Measurements from ENCODE around the gene PRDX5. TPM values are rescaled to one million over a fixed set of nuclear protein-coding genes. Genes with fewer than 3 reads are reported as not detected.

Gene PRDX5
- total and polyA plus RNA-seq, 9 of the 15 experiments (the other 6 are each of a cell fraction or from before 2014, with no cell fraction given) = 40.8 to 327 (median 204) TPM

DNA sequence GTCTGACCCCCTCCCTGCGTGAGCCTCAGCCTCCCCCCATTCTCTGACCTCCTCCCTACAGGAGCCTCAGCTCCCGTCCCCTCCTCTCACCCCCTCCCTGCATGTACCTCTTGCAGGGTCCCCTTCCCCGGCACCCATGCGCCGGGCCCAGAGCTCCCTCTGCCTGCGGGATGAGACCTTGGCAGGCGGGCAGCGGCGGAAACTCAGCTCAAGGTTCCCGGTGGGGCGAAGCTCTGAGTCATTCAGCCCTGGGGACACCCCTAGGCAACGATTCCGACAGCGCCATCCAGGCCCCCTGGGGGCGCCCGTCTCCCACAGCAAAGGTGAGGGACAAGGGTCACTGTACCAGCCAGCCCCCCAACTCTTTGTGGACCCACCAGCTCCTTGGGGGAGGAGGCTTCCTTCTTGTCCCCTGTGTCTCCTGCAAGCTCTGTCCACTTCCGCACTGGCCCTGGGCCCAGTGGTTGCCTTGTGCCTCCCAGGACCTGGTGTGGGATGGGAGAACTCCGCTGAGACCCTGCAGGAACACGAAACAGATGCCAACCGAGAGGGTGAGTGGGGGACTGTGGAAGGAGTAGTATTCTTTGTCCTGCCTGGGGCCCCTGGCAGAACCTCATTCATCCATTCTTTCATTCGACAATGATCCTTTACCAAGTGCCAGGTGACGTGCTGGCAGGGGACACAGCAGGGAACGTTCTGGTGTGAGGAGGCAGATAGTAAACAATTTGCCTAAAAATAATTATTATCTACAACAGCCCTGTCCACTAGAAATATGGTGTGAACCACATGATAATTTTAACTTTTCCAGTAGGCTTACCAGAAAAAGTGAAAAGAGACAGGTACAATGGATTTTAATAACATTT is 37.4 kb downstream of the PRDX5 start (continued):
- TF ChIP-seq, protein P1, sequence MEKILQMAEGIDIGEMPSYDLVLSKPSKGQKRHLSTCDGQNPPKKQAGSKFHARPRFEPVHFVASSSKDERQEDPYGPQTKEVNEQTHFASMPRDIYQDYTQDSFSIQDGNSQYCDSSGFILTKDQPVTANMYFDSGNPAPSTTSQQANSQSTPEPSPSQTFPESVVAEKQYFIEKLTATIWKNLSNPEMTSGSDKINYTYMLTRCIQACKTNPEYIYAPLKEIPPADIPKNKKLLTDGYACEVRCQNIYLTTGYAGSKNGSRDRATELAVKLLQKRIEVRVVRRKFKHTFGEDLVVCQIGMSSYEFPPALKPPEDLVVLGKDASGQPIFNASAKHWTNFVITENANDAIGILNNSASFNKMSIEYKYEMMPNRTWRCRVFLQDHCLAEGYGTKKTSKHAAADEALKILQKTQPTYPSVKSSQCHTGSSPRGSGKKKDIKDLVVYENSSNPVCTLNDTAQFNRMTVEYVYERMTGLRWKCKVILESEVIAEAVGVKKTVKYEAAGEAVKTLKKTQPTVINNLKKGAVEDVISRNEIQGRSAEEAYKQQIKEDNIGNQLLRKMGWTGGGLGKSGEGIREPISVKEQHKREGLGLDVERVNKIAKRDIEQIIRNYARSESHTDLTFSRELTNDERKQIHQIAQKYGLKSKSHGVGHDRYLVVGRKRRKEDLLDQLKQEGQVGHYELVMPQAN (IDR thresholded peaks at IDR 0.05; ENCODE audit: borderline replicate concordance) = no peak
- TF ChIP-seq LEF1 (IDR thresholded peaks at IDR 0.05) (no peak), ZNF224 (CRISPR knock-in tag; IDR thresholded peaks at IDR 0.05) (no peak), GTF2A2 (tag; IDR thresholded peaks at IDR 0.05) (no peak), ETS2 (tag; IDR thresholded peaks at IDR 0.05; ENCODE audit: borderline replicate concordance, poor library complexity, severe bottlenecking) (no peak), NR2F6 (CRISPR knock-in tag; IDR thresholded peaks at IDR 0.05) (no peak), CBX2 (IDR thresholded peaks at IDR 0.05; ENCODE audit: insufficient read depth, low read length, poor library complexity, severe bottlenecking) (no peak), DNMT1 (IDR thresholded peaks at IDR 0.05) (no peak), THRAP3 (IDR thresholded peaks at IDR 0.05; ENCODE audit: borderline replicate concordance) (no peak), CHCHD3 (CRISPR knock-in tag; IDR thresholded peaks at IDR 0.05) (no peak), FOS (IDR thresholded peaks at IDR 0.05; ENCODE audit: extremely low read depth, insufficient read length) (peak; percentile 3), RBBP5 (IDR thresholded peaks at IDR 0.05; ENCODE audit: borderline replicate concordance, insufficient read depth, low read length, poor library complexity, severe bottlenecking) (no peak)
- TF ChIP-seq, protein P2, sequence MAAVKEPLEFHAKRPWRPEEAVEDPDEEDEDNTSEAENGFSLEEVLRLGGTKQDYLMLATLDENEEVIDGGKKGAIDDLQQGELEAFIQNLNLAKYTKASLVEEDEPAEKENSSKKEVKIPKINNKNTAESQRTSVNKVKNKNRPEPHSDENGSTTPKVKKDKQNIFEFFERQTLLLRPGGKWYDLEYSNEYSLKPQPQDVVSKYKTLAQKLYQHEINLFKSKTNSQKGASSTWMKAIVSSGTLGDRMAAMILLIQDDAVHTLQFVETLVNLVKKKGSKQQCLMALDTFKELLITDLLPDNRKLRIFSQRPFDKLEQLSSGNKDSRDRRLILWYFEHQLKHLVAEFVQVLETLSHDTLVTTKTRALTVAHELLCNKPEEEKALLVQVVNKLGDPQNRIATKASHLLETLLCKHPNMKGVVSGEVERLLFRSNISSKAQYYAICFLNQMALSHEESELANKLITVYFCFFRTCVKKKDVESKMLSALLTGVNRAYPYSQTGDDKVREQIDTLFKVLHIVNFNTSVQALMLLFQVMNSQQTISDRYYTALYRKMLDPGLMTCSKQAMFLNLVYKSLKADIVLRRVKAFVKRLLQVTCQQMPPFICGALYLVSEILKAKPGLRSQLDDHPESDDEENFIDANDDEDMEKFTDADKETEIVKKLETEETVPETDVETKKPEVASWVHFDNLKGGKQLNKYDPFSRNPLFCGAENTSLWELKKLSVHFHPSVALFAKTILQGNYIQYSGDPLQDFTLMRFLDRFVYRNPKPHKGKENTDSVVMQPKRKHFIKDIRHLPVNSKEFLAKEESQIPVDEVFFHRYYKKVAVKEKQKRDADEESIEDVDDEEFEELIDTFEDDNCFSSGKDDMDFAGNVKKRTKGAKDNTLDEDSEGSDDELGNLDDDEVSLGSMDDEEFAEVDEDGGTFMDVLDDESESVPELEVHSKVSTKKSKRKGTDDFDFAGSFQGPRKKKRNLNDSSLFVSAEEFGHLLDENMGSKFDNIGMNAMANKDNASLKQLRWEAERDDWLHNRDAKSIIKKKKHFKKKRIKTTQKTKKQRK (IDR thresholded peaks at IDR 0.05; ENCODE audit: borderline replicate concordance, low read depth, low read length) = no peak
- TF ChIP-seq, protein P3, sequence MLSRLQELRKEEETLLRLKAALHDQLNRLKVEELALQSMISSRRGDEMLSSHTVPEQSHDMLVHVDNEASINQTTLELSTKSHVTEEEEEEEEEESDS (CRISPR knock-in tag; IDR thresholded peaks at IDR 0.05) = no peak
- TF ChIP-seq, protein P4, sequence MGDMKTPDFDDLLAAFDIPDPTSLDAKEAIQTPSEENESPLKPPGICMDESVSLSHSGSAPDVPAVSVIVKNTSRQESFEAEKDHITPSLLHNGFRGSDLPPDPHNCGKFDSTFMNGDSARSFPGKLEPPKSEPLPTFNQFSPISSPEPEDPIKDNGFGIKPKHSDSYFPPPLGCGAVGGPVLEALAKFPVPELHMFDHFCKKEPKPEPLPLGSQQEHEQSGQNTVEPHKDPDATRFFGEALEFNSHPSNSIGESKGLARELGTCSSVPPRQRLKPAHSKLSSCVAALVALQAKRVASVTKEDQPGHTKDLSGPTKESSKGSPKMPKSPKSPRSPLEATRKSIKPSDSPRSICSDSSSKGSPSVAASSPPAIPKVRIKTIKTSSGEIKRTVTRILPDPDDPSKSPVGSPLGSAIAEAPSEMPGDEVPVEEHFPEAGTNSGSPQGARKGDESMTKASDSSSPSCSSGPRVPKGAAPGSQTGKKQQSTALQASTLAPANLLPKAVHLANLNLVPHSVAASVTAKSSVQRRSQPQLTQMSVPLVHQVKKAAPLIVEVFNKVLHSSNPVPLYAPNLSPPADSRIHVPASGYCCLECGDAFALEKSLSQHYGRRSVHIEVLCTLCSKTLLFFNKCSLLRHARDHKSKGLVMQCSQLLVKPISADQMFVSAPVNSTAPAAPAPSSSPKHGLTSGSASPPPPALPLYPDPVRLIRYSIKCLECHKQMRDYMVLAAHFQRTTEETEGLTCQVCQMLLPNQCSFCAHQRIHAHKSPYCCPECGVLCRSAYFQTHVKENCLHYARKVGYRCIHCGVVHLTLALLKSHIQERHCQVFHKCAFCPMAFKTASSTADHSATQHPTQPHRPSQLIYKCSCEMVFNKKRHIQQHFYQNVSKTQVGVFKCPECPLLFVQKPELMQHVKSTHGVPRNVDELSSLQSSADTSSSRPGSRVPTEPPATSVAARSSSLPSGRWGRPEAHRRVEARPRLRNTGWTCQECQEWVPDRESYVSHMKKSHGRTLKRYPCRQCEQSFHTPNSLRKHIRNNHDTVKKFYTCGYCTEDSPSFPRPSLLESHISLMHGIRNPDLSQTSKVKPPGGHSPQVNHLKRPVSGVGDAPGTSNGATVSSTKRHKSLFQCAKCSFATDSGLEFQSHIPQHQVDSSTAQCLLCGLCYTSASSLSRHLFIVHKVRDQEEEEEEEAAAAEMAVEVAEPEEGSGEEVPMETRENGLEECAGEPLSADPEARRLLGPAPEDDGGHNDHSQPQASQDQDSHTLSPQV (IDR thresholded peaks at IDR 0.05) = peak; percentile 93
